HCT116 (cell line): ENCODE data around the gene BRINP2. TPM values are rescaled to one million over a fixed set of nuclear protein-coding genes. Genes with fewer than 3 reads are reported as not detected.

Experiments used
- ATAC-seq: fragments of 200-7000 bp; cut with Tn5 transposase; 2 replicates; pipeline ENCODE4 v1.9.1; 2020; ENCODE audit warnings: mild to moderate bottlenecking, moderate library complexity
- BruUV-seq: library from RNA; stranded (reverse); fragments of 400-500 nt; replicated peaks from 2 replicates; lab custom pipeline; 2021; lab: Mats Ljungman, UMichigan
- CTCF ChIA-PET: fragments of 300-600 bp; sonication (Branson Sonifier 250); formaldehyde crosslinking; loops from one replicate; lab custom pipeline; 2021; ENCODE audit warnings: antibody characterized with exemption; lab: Charles Lee
- POLR2A ChIA-PET: fragments of 300-600, 350-600 bp; sonication (Branson Sonifier 250); formaldehyde crosslinking; loops from one replicate; lab custom pipeline; 2021; ENCODE audit warnings: antibody characterized with exemption; lab: Charles Lee
- RAD21 ChIA-PET, 2 experiments: fragments of 300-600 bp; sonication (Branson Sonifier 250); formaldehyde crosslinking; loops; one replicate each; lab custom pipeline; 2023; ENCODE audit warnings: low total read pairs in 2 of 2; ENCODE audit not compliant: uncharacterized antibody in 2 of 2, unreplicated experiment in 2 of 2, low non-redundant PET in 1 of 2; lab: Charles Lee
- DNase-seq: peaks from one replicate; pipeline ENCODE4 v3.0.0-alpha.2; 2010; ENCODE audit warnings: low read depth, low spot score
- H2AFZ ChIP-seq: fragments of 200-600 bp; shearing (Covaris generic), sonication (generic); 2 replicates; pipeline ENCODE4 v1.6.1; 2017; ENCODE audit warnings: low read depth, mixed run types, mixed read lengths, antibody characterized with exemption, low read length; ENCODE audit not compliant: poor library complexity, severe bottlenecking
- H3K27ac ChIP-seq: 2 replicates; pipeline ENCODE4 v1.5.1; 2012; ENCODE audit warnings: low read depth, low read length
- H3K27me3 ChIP-seq: fragments of 200-600 bp; sonication (generic); 2 replicates; pipeline ENCODE4 v1.6.1; 2016; ENCODE audit warnings: mixed run types, low read length, mixed read lengths; ENCODE audit not compliant: insufficient read depth
- H3K36me3 ChIP-seq, 2 experiments: fragments of 200-500 bp in 1 of 2; fragments of 200-600 bp in 1 of 2; sonication (Bioruptor generic) in 1 of 2; sonication (generic) in 1 of 2; 2 replicates each; pipeline versions ENCODE4 v1.5.1 to v1.6.1; 2014 to 2016; ENCODE audit warnings: low read length in 2 of 2, inconsistent platforms in 1 of 2, mixed read lengths in 1 of 2, mixed run types in 1 of 2; ENCODE audit not compliant: insufficient read depth in 2 of 2, control insufficient read depth in 1 of 2
- H3K4me1 ChIP-seq, 2 experiments: fragments of 200-600 bp in 1 of 2; sonication (generic) in 1 of 2; 2 replicates each; pipeline versions ENCODE4 v1.5.1 to v1.6.1; 2012 to 2017; ENCODE audit warnings: low read length in 2 of 2, inconsistent platforms in 1 of 2, mild to moderate bottlenecking in 1 of 2, mixed read lengths in 1 of 2, mixed run types in 1 of 2, moderate library complexity in 1 of 2; ENCODE audit not compliant: insufficient read depth in 2 of 2, control insufficient read depth in 1 of 2
- H3K4me2 ChIP-seq: fragments of 200-600 bp; sonication (generic); 2 replicates; pipeline ENCODE4 v1.6.1; 2017; ENCODE audit warnings: mixed run types, low read length, mixed read lengths
- H3K4me3 ChIP-seq, 2 experiments: fragments of 200-600 bp in 1 of 2; sonication (generic) in 1 of 2; replicated peaks in 1 of 2; 2 replicates each; pipeline ENCODE4 v1.5.1; 2011 to 2016; ENCODE audit warnings: low read length in 2 of 2, control low read depth in 1 of 2, low read depth in 1 of 2, mild to moderate bottlenecking in 1 of 2, mixed read lengths in 1 of 2, mixed run types in 1 of 2
- H3K79me2 ChIP-seq: fragments of 200-600 bp; sonication (generic); 2 replicates; pipeline ENCODE4 v1.6.1; 2017; ENCODE audit warnings: mild to moderate bottlenecking, mixed run types, low read length, moderate library complexity, mixed read lengths; ENCODE audit not compliant: insufficient read depth
- H3K9ac ChIP-seq: fragments of 200-600 bp; sonication (generic); 2 replicates; pipeline ENCODE4 v1.6.1; 2016; ENCODE audit warnings: low read length, mixed read lengths
- H3K9me2 ChIP-seq: fragments of 200-600 bp; sonication (generic), shearing (Covaris generic); 2 replicates; pipeline ENCODE4 v1.6.1; 2017; ENCODE audit warnings: mixed run types, mild to moderate bottlenecking, moderate library complexity; ENCODE audit not compliant: insufficient read depth
- H3K9me3 ChIP-seq, 2 experiments: fragments of 200-500 bp in 1 of 2; fragments of 200-600 bp in 1 of 2; sonication (Bioruptor generic) in 1 of 2; sonication (generic) in 1 of 2; 2 replicates each; pipeline ENCODE4 v1.6.1; 2014 to 2017; ENCODE audit warnings: low read length in 2 of 2, mixed read lengths in 2 of 2, inconsistent platforms in 1 of 2, low read depth in 1 of 2, mild to moderate bottlenecking in 1 of 2, mixed run types in 1 of 2, moderate library complexity in 1 of 2; ENCODE audit not compliant: control insufficient read depth in 1 of 2, insufficient read depth in 1 of 2
- H4K20me1 ChIP-seq: fragments of 200-600 bp; sonication (generic), shearing (Covaris generic); 2 replicates; pipeline ENCODE4 v1.6.1; 2017; ENCODE audit warnings: mixed run types, mild to moderate bottlenecking, moderate library complexity; ENCODE audit not compliant: insufficient read depth
- CEBPB ChIP-seq: IDR thresholded peaks from 2 replicates; pipeline ENCODE4 v1.6.1; 2012; ENCODE audit warnings: low read depth
- CTCF ChIP-seq, 3 experiments: fragments of 200-600 bp in 1 of 3; sonication (generic) in 1 of 3; IDR thresholded peaks in 2 of 3; conservative IDR thresholded peaks in 1 of 3; 2 replicates each; pipeline ENCODE4 v1.5.1; 2012 to 2017; ENCODE audit warnings: low read depth in 2 of 3, low read length in 2 of 3, antibody characterized with exemption in 1 of 3, borderline replicate concordance in 1 of 3, control low read depth in 1 of 3, mild to moderate bottlenecking in 1 of 3, mixed read lengths in 1 of 3, mixed run types in 1 of 3, moderate library complexity in 1 of 3; ENCODE audit not compliant: insufficient read depth in 1 of 3
- ELF1 ChIP-seq: IDR thresholded peaks from 2 replicates; pipeline ENCODE4 v1.6.1; 2012; ENCODE audit warnings: low read depth, borderline replicate concordance
- JUND ChIP-seq: IDR thresholded peaks from 2 replicates; pipeline ENCODE4 v1.6.1; 2012
- MAX ChIP-seq: IDR thresholded peaks from 2 replicates; pipeline ENCODE4 v1.6.1; 2012
- POLR2A ChIP-seq: IDR thresholded peaks from 2 replicates; pipeline ENCODE4 v1.7.0; 2011; ENCODE audit warnings: borderline replicate concordance; ENCODE audit not compliant: insufficient read depth, insufficient read length; ENCODE audit errors: extremely low read depth
- POLR2AphosphoS5 ChIP-seq: IDR thresholded peaks from 2 replicates; pipeline ENCODE4 v1.6.1; 2011; ENCODE audit warnings: mild to moderate bottlenecking, low read depth, low read length, moderate library complexity
- RAD21 ChIP-seq: IDR thresholded peaks from 2 replicates; pipeline ENCODE4 v1.6.1; 2012; ENCODE audit warnings: low read depth, mild to moderate bottlenecking
- REST ChIP-seq: IDR thresholded peaks from 2 replicates; pipeline ENCODE4 v1.6.1; 2012; ENCODE audit warnings: low read depth
- SIN3A ChIP-seq: IDR thresholded peaks from 2 replicates; pipeline ENCODE4 v1.6.1; 2012; ENCODE audit warnings: low read depth
- TCF7L2 ChIP-seq: IDR thresholded peaks from 2 replicates; pipeline ENCODE4 v1.7.0; 2011; ENCODE audit warnings: borderline replicate concordance, inconsistent platforms; ENCODE audit not compliant: insufficient read depth, insufficient read length; ENCODE audit errors: extremely low read depth
- intact Hi-C: fragments of 100-400 bp; cut with micrococcal nuclease; formaldehyde crosslinking; loops from 2 replicates; pipeline ENCODE4 v1.10.0; 2022
- total RNA-seq: library from RNA; stranded (reverse); gene quantifications from one replicate; pipeline ENCODE4 v1.2.1, GENCODE V29; 2021; ENCODE audit not compliant: unreplicated experiment

The BRINP2 gene
- total RNA-seq, 1 experiment from 2014 or later = not detected

- TF ChIP-seq REST (no peak), MAX (no peak), ELF1 (no peak), JUND (no peak), CEBPB (no peak), POLR2AphosphoS5 (no peak), TCF7L2 (no peak), RAD21 (no peak), POLR2A (no peak), CTCF (IDR thresholded peaks at IDR 0.05 in 2 of 3, conservative IDR thresholded peaks at IDR 0.05 in 1 of 3; ENCODE audit: borderline replicate concordance in 1 of 3, insufficient read depth in 1 of 3, low read depth in 2 of 3, low read length in 2 of 3) (no peak)
Observed at GRCh38 chr1:177183836-177184235, 13.1 kb downstream of the BRINP2 start (continued).

GRCh38 chr1:177185209-177185608 lies 14.5 kb downstream of the BRINP2 start:
- peaks cover 19% of the 10 kb centered on the region; the same call in 1 of the 2 replicates for H3K27me3 ChIP-seq
- intact Hi-C loops = loop anchor here (10.0 kb wide), 1 partner anchor 760 kb away; no protein-coding TSS in a partner anchor
- no peak overlapping the region for H3K9ac ChIP-seq
- peak; percentile 1 for DNase-seq
- H3K9me3 ChIP-seq = no peaks in the 10 kb centered on the region
- CTCF ChIA-PET = no interaction called here
- H3K27ac ChIP-seq = no peak overlapping the region
- H3K9me2 ChIP-seq = no peaks in the 10 kb centered on the region
- no peaks in the 10 kb centered on the region for H3K79me2 ChIP-seq
- no peak overlapping the region for H3K4me2 ChIP-seq
- no TSS peak for BruUV-seq
- H2AFZ ChIP-seq = no peak overlapping the region
- no peaks in the 10 kb centered on the region for H4K20me1 ChIP-seq
- H3K4me1 ChIP-seq = peaks cover 0 to 4% of the 10 kb centered on the region in 2 experiments; a peak in 1 of 4 replicates
- POLR2A ChIA-PET = no interaction called here
- H3K4me3 ChIP-seq = no peak overlapping the region
- ATAC-seq = no peak
- RAD21 ChIA-PET = no interaction called here
- TF ChIP-seq SIN3A (no peak), CTCF (IDR thresholded peaks at IDR 0.05 in 2 of 3, conservative IDR thresholded peaks at IDR 0.05 in 1 of 3; ENCODE audit: borderline replicate concordance in 1 of 3, insufficient read depth in 1 of 3, low read depth in 2 of 3, low read length in 2 of 3) (peak in 2 of 3 experiments; percentile 50 to 68; a peak in 4 of 6 replicates), RAD21 (peak; percentile 26; the same call in 1 of the 2 replicates)
- TF ChIP-seq, all 23 proteins: peak for 2
- no peaks in the 10 kb centered on the region for H3K36me3 ChIP-seq
